Activated effector memory CD4-positive, alpha-beta T cell treated with Interleukin-2 at 50 U/mL for 16 hours (primary cell): Measurements from ENCODE around the gene CHMP4A.
A peak's percentile ranks its signal among the peaks of the same experiment; 100 is the strongest.

Experiments
- DNase-seq: peaks from one replicate; pipeline ENCODE4 v3.0.0-alpha.2; 2020

CHMP4A gene

DNA sequence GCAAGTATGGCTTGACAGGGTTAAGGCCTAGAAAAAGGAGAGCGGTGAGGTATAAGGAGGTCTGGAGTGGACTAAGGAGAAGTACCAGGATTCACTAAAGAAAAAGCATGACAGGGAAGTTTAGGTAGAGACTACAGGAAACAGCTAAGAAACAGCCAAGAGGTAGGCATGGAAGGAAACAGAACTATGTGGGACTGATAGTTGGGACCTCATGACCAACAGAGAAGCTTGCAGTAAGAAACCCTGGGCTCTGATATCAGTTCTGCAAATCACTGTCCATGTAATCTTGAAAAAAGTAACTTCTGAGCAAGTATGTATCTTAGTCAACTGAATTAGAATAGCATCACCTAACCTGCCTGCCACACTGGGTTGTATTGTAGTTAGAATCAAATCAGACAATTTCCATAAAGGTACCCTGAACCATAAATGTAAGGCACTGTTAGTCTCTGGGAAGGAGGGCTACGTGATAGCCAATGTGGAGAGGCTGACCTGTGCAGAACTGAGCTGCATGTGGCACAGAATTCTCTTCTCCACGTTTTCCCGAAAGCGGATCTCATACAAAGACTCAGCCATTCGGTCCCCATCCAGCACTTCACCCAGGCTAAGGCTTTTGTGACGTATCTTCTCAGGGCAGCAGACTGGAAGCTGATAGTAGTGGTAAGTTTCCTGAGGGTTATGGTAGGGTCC, 19.0 kb downstream of the CHMP4A start:
- no peak for DNase-seq

DNA sequence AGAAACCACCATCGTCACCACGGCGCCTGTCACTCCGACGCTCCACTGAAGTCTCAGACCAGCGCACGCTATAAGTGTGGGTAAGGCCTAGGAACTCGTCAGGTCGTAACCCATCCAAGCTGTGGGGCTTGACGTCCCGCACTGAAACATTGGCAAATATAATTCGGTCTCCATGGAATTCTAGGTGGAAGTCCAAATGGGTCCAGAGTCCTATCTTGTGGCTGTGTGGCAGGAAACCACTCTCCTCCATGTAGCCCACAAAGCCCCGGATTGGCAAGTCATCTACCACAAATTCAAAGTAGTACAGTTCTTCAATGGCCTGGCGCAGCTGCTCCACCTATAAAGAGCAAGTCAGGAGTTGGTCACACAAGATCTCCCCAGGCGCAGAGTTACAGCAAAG, 20.4 kb downstream of the CHMP4A start:
- DNase-seq, result no peak

DNA sequence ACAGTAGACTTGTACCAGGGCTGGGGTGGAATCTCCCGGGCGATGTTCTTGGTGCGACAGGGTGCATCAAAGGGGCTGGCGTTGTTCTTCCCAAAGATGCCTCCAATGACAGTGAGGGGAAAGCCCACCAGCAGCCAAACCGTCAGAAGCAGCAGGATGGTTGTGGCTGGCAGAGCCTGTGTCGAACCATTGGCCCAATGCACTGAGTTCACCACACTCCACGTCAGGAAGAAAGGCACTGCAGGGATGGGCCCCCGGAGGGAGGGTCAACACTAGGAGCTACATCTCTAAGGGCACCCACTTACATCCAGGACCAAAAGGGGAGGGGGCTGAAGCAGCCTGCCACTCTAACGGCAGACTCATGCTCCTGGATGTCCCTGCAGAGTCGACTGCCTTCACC, 22.9 kb downstream of the CHMP4A start:
- DNase-seq, result no peak

DNA sequence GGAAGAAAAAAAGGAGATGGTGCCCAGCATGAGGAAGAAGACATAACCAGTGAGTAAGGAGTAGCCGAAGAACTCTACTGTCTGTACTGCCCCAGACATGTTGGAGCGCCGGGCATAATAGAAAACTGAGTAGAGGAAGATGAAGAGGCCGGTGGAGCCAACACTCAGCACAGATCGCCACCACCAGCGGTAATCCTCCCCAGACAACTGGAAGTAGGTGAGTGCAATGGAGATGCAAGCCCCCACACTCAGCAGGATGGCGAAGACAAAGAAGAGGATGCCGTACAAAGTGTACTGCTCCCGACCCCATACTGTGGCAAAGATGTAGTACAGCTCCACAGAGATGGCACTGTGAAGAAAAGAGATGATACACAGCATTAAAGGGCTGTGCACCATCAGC, 23.8 kb downstream of the CHMP4A start:
- no peak for DNase-seq

DNA sequence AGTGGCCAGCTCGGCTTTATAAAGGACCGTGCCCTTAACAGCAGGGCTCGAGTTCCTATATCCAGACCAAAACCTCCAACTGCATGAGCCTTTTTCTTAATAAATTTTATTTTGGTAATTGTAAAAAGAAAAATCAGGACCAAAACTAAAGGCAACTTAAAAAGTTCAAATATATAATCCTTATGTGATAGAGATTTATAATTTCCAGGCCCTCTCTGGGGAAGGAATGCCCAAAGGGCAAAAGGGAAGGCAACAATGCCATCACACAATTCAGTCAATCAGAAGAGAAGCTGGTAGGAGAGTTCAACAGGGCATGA, 24.3 kb downstream of the CHMP4A start:
- DNase-seq, result no peak

DNA sequence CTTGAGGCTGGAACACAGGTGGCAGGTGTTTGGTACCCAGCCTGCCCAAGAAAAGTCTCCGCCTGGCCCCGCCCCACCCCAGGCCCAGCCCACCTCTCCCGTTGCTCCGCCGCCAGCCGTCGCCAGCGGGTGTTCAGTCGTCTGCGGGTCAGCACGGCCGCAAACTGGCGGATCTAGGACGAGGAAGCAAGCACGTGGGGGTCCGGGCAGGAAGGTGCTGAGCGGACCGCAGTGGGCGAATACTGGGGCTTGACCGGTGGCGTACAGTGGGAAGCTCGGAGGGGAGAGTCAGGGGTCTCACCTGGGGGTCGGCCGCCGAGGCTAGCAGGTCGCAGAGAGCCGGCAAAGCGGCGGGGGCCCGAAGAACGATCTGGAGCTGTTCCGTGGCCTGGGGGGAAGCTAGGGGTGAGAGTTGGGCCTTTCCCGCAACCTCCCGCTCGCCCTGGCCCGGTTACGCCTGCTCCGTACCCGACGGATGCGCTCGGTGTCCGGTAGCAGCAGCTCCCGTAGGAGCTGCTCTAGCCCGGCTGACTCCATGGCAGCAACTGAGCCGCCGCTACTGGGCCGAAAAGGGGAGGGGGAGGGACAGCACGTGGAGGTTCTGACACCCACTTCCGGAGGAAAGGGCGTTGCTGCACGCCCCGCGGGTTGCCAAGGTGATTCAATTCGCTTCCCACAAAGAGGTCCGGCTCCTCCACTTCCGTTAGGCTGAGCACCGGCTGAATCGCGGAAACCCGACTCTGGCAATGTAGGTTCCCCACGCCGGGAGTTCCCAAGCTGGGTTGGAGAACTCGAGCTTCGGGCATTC, 24.8 kb downstream of the CHMP4A start, which contains the start of gene IPO4:
TSS of gene IPO4 (minus strand) at position 566 of the 808 bp plus-strand sequence. CDS start at position 537, 29 bp downstream.
- DNase-seq, result peak; percentile 90

DNA sequence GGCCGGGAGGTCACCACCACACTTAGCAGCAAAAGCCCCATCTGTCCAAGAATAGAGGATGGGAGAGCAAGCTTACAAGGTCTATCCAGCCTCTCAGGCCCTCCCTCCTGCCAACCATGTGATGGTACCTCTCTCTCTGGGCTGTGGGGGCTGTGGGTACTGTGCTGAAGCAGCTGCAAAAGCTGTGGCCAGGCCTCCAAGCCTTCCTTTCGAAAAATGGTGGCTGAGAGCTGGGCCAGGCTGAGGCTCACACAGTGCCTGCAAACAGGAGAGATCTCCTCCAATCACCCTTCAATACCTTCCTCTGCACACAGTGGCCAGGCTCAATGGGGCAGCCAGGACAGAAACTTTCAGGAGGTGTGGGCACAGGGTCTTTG, 25.8 kb downstream of the CHMP4A start:
- DNase-seq, result no peak

DNA sequence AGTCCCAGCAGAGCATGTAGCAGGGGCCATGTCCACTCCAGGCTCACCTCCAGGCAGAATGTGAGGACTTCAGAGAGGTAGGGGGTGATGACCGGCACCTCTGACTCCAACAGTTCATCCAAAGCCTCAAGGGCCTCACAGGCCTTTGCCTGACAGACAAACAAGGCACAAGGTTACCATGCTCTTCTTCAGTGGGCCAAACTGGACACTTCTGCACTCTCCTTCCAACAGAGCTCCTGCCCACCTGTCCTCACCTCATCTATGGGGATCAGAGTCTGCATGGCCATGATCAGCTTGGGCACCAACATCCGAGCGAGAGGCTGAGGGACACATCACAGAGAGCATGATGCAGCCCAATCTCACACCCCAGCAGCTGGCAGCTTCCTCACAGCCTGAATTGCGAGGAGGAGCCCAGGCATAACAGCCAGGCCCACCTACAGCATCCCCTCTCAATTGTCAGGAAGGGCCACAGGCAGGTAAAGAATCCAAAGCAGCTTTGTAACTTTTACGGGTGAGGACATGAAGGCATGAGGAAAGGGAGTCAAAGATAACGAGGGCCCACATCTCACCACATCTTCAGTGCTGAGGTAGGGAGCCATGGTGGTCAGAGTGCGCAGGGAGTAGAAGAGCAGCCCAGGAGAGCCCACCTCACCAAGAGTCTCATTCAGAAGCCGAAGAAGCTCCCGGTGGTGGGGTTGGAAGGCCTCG, 26.3 kb downstream of the CHMP4A start:
- no peak for DNase-seq

DNA sequence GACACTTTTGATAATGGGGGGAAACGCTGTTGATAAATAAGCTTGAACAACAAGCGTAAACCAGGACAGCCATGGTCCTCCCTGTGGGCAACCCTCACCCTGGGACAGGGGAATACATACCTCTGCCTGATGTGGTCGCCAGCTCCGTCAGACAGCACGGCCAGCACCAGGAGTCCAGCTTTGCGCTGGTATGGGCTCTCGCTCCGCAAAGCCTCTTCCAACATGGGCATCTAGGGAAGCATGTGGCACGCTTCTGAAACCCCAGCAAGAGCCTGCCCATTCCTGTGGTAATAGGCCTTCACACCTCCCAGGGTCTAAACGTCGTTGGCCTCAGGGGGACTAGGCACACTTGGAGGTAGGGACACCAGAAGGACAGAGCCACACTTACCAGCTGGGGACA, 27.5 kb downstream of the CHMP4A start:
- no peak for DNase-seq

DNA sequence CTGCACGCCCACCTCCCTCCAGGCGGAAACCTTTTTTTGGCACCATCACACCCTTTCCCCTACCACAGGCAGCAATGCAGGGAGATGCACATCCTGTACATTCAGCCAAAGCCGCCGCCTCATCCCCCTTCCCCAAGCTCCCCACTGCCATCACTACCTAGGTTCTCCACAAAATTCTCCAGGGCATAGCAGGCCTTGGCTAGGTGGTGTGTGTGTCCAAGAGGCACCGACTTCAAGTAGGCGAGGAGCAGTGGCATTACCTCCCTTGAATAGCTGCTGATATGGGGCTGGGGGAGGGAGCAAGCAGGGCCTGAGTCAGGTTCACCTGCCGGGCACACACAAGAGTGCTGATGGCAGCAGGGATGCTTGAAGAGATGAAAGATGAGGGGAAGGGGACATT, 28.3 kb downstream of the CHMP4A start:
- DNase-seq, result no peak

DNA sequence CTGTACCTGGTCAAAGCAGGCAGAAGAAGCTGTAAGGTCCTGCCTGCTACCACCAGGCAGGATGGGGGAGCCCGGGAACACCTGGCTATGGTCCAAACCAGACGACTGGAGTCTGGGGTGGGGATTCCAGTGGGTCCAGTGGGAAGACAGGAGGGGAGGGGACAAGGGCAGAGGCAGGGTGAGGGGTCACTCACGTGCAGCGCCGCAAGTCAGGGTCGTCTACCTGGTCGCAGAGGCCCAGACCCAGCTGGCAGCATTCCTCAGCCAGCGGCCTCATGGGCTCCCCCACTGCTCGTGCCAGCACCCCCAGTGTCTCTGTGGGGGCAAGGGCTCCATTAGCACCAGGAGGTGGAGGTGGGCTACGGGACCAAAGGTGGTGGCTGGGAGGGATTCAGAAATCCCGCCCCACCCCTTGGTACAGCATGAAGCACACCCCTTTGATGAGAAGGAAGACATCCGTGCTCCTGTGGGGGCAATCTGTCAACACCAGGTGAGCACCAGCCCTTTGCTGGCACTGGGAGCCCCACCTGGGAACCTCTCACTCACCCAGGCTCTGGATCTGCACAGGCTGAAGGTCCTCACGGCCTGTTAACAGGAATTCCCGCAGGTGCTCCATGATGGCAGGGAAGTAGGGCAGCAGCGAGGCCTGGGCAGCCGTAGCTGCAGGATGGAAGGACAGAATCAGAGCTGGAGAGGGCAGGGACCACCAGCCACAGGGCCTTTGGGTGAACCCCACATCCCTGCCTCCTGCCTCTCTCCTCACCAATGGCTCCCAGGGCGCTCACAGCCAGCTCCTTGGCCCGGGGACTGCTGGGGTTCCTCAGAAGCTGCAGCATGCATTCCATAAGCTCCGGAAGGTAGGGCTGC, 29.0 kb downstream of the CHMP4A start:
- DNase-seq, result no peak

DNA sequence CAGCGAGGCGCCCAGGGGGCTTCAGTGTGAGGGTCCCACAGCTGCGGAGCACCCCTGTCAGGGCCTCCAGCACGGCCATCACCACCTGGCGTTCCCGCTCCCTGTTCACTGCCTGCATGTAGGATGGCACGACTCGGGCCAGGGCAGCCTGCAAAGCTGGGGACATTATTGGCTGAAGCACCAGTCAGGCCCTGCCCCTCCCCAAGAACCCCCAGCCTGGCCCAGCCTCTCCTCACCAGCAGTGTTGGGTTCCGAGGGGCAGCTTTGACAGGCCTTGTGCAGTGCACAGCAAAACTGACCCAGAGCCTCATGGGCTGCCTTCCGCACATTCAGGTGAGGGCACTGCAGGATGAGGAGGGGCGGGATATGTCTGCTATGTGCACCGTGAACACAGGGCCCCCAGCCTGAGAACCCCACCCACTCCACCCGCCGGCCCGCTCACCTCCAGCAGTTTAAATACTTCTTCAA, 30.2 kb downstream of the CHMP4A start:
- DNase-seq, result no peak

DNA sequence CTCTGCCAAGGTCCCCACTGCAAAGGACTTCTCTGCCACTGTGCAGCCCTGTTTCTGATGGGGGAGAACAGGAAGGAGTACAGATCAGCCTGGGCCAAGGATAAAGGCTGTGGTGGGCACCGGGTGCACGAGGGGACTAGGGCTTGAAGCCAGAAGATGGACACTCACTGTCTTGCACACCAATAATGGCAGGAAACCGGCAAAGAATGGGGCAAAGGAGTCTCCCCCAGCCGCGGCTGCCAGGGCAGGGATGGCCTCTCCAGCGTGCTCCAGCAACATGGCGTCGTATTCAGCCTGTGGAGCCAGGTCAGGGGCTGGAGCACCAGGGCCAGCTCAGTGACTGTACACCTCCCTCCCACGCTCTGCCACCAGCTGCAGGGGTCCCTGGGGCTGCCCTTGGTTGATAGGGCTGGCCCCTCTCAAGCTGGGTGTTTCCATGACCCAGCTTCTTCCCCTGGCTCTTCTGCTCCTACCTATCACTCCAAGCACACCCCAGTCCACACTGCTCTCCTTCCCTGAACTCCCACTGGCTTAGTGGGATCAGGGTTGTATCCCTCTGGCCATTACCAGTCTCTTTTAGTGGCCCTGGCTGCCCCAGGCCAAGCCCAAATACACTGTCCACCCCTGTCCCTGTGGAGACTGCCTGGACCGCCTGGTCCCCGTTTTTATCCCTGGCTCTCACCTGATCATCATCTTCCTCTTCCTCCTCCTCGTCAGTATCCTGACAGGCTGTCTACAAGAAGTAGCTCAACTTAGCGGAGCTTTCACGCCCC, 31.0 kb downstream of the CHMP4A start:
- DNase-seq, result no peak

DNA sequence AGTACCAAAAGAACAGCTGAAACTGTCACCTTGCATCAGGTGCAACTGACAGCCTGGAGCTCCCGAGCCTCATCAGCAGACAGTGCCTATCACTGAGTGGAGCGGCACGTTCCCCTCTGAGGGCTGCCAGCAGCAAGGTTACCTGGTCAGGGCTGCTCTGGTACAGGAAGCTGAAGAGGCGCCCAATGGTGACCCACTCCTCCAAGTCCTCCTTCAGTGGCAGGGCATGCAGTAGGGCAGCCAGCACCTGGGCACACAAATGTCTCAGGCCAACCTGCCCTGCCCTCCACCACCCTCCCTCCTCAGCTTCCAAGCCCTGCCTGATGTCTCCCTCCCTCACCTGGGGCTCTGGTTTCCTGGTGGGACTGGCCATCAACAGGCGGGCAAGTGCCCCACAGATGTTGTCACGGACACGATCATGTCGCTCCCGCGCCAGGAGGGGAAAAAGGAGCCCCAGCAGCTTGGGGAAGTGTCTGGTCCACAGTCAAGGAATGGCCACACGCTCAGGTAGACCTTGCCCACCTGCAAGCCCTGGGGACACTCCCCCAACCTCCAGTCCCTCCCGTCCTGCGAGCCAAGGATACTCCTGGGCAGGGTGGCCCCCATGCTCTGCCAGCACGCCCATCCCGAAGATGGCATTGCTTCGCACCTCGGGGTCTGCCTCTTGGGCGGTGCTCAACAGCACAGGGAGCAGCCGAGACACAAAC, 31.8 kb downstream of the CHMP4A start:
- DNase-seq, result no peak

DNA sequence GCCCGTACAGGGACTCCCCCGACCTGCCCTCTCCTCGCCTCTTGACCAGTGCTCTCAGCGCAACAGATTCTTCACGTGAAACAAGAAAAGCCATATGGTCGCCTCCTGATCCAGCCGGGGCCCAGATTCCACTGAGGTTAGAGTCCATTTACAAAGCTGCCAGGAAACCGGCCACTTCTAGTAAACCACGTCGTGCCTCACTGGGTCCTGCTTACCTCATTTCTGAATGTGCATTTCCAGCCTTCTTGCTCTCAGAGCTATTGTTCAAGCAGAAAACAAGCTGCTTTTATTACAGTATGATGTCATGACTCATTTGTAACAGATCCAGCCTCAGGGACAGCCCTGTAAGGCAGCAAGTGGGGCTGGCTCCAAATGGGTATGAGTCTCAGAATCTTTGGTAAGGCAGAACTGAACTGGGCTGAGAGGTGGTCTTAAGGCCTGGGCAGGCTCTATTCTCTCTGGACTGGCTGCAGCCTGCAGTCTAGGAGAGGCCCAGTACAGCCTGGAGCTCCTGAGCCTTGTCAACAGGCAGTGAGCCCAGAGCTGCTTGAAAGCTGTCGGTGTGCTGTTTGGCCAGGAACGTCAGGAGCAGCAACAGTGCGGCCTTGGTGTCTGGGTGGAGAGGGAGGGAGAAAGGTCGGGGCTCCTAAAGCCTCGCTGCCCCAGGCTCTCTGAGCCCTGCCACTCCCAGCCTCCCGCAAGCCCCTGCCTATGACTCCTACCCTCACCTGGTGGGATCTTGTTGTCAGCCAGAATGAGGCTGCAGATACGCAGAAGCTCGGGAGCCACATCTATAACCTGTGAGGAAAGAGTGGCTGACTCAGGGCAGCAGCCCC, 33.1 kb downstream of the CHMP4A start:
- no peak for DNase-seq

DNA sequence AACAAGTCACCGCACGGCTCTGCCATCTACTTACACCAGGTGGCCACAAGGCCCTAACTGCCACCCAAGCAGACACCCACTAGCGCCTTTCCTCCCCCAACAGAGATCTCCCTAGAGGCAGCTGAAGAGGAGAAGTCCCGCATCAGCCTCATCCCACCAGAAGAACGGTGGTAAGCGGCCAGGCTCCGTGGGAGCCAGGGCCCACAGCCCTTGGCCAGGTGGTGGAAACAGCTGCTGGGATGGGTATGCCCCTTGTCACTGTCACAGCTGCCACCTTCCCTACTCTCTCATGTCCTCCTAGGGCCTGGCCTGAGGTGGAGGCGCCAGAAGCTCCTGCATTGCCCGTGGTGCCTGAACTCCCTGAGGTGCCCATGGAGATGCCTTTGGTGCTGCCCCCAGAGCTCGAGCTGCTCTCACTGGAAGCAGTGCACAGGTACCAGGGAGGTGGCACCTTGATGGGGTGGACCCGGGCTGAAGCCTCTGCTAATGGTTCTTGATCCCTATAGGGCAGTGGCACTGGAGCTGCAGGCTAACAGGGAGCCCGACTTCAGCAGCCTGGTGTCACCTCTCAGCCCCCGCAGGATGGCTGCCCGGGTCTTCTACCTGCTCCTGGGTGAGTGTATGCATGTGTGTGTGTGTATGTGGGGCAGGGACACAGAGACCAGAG, 33.9 kb downstream of the CHMP4A start:
- DNase-seq, result no peak

DNA sequence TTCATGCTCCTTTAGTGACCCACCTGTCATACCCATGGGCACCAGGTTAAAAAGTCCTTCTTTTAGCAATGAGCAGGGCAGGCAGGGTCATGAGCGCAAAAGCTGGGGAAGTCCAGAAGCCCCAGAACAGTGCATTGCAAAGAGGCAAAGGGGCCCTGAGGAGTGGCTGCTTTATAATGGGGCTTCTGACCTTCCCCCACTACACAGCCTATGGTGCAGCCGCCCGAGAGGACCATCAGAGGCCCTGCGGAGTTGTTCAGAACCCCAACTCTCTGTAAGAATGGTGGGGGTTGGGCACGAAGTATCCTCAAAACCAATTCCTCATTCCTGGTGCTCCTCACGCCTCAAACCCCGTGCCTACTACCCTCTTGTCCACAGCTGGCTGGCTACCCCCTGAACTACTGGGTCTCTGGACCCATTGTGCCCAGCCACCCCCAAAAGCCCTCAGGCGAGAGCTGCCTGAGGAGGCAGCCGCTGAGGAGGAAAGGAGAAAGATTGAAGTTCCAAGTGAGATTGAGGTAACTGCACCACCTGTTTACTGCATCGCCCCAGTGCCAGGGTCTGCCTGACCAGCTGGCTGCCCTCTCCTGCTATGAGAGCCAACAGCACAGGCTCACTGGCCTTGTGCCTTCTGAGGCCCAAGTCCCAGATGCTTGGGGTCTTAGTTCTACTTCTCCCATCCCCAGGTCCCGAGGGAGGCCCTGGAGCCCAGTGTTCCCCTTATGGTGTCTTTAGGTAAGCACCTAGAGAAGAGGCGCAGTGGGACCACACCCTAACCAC, 34.7 kb downstream of the CHMP4A start:
- no peak for DNase-seq

DNA sequence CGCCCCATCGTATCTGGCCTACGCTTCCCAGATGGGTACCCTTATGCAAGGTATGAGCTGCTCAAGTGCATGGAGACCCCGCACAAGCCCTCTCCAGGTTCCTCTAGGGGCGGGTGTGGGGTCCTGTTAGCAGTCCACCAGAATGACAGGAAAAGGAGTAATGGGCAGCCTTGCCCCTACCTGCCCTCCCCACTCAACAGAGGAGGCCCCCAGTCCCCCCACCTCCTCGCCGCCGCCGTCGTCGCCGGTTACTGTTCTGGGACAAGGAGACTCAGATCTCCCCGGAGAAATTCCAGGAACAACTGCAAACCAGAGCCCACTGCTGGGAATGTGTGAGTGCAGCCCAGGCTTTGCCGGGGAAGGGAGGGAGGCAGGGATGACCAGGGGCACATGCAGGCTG, 35.4 kb downstream of the CHMP4A start:
- no peak for DNase-seq
